GM19468 (cell line): ENCODE data around the gene ABCC10.
"Not testable (repeated sequence)": the region's sequence is repeated elsewhere in the genome, so short reads cannot be mapped to it uniquely, and the experiment has no call there.

Experiments used
- ATAC-seq: cut with Tn5 transposase; IDR thresholded peaks from one replicate; pipeline ENCODE4 v1.9.1; 2021; ENCODE audit warnings: mild to moderate bottlenecking, moderate library complexity, moderate number of reproducible peaks; ENCODE audit not compliant: unreplicated experiment; ENCODE audit errors: extremely low read depth

ABCC10 gene

DNA sequence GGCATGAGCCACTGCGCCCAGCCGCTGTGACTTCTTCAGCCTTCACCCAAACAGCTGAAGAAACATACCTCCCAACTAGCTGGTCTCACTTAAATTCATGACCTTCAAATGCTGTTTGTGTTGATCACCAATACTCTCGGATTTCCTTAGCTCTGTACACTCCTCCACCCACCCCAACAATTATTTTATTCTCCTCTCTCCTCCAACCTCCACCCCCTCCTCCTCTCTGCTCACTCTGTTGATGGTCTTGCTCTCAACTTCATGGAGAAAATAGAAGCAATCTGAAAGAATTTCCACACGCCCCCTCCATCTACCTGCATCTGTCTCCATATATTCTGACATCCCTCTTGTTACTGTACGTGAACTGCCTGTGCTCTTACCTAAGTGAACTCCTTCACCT is 34.6 kb downstream of the ABCC10 start:
- no peak for ATAC-seq

DNA sequence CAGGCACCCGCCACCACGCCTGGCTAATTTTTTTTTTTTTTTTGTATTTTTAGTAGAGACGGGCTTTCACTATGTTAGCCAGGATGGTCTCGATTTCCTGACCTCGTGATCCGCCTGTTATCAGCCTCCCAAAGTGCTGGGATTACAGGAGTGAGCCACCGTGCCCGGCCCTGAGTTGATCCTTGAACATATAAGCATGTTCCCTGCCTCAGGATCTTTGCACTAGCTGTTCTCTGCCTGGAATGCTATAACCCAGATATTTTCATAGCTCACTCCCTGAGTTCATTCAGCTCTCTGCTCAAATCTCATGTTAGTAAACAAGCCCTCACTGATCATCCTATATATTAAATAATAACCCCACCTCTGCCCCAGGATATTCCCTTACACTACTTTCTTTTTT is 37.0 kb downstream of the ABCC10 start:
- ATAC-seq, result no peak

DNA sequence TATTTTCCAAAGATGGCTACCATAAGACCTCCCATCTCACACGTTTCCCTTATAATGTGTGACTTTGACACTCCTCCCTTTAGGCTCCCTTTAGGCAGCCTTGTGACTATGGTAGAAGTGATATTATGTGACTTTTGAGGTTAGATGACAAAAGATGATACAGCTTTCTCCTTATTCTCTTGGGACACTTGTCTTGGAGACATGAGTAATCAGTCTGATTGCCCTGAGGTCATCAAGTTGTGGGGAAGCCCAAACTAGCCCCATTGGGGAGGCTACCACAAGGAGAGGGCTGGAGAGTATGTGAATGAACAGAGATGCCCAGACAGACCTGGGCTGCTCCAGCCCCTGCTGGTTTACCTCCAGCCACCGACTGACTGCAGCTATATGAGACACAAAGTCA is 38.6 kb downstream of the ABCC10 start:
- no peak for ATAC-seq

DNA sequence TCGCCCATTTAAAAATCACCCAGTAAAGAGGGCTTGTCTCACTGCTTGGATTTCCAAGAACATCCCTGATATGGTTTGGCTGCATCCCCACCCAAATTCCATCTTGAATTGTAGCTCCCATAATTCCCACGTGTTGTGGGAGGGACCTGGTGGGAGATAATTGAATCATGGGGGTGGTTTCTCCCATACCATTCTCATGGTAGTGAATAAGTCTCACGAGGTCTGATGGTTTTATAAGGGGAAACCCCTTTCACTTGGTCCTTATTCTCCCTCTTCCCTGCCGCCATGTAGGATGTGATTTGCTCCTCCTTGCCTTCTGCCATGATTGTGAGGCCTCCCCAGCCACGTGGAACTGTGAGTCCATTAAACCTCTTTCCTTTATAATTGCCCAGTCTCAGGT is 39.9 kb downstream of the ABCC10 start:
- ATAC-seq, result not testable (repeated sequence)

DNA sequence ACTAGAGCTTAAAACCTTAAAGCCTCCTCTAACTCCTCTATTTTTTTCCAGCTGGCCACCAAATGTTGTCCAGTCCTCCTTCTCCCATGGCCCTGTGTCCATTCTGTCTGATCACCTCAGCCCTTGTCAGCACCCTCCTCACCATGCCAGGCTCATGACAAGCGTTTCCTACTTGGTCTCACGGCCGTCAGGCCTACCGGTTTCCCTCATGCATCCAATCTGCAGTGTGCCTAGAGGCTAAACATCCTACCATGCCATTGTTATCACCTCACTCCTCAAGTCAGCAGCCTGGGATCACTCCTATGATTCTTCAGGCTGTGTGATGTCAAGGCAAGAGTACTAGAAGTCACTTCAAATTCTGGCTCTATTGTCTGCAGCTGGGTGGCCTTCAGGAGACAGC is 40.4 kb downstream of the ABCC10 start:
- ATAC-seq, result no peak

DNA sequence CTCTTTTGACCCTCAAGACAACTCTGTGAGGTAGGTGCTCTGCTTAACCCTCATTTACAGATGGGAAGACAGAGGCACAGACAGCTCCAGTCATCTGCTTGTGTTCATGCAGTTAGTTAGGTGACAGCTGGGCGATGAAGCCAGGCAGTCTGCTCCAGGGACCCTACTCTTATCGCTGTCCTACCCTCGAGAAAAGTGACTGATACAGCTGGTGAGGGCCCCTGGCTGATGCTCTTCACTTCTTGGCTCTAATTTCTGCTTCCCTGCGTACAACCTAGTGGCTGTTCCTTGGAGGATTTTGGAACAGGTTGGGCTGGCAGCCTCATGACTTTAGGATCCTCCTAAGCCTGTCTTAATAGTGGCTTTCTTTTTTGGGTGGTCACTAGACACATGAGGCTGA is 40.9 kb downstream of the ABCC10 start:
- no peak for ATAC-seq

DNA sequence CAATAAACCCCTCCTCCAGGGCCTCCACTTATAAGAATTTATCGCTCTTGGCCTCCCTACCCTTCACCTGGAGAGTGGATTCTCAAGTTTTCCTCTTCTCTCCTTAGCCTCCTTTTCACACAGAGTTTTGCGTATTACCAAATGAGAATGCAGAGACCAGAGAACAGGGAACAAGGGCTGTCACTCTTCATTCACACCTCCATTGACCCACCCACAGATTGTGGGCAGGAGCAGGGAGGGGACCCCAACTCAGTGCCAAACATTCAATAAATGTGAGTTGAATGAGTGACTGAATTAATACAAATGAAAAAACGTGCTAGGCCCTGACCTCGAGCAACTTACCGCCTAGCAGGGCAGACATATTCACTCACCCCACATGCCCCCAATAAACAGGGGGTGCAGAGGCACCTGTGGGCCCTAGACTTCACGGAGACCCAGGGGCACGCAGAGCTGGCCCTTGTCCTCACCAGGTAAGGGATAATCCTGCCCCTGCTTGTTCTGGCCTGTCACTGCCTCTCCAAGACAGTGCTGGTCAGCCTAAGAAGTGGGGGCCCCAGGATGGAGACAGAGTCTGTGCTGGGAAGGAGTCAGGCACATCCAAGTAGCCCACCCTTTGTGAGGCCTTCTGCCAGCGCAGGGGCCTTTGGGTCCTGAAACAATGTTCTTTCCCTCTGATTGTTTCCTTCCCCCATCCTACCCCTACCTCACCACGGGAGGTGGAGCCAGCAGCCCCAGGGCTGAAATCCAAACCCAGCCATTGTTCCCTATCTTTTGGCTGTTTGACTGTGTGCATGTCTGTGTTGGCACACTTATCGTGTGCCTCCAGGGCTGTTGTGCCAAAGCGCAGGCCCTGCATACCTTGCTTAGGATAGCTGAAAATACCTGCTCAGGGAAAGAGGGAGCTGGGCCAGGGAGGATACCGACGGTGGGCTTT is 41.7 kb downstream of the ABCC10 start:
- ATAC-seq, result no peak

DNA sequence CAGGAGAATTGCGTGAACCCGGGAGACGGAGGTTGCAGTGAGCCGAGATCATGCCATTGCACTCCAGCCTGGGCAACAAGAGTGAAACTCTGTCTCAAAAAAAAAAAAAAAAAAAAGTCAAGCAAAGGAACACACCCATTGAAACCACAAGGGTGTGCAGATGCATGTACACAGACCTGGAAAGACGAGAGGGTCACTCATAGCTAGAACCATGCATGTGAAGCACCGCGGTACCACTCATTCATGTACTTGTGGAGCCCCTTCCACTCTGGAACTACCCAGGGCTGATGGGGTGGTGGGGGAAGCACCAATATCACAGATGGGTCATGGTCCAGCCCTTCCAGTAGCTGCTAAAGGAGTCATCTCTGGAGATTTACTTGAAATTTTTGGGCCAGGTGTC is 42.6 kb downstream of the ABCC10 start:
- no peak for ATAC-seq

DNA sequence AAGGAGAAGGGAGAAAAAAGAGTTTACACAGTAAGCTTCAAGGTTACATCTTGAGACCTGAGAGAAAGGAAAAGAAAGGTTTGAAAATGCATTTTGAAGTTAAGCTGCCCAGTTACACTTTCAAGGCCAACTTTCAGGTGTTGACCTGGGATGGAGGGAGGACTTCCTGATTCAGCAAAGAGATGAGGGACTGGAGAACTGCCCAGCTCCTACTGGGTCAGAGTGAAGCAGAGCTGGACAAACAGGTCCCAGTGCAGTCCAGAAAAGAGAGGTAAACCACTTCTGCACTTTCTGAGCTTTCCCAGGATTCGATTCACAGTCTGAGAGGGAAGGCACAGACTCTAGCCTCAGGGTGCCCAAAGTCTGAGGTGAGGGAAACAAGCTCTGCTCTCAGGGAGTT is 44.1 kb downstream of the ABCC10 start:
- ATAC-seq, result no peak

DNA sequence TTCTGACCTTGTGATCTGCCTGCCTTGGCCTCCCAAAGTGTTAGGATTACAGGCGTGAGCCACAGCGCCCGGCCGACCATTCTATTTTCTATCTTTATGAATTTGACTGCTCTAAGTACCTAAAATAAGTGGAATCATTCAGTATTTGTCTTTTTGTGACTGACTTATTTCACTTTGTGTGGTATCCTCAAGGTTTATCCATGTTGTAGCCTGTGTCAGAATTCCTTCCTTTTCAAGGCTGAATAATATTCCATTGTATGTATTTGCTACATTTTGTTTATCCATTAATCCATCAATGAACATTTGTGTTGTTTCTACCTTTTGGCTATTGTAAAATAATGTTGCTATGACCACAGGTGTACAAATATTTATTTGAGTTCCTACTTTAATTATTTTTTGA is 45.2 kb downstream of the ABCC10 start:
- no peak for ATAC-seq

DNA sequence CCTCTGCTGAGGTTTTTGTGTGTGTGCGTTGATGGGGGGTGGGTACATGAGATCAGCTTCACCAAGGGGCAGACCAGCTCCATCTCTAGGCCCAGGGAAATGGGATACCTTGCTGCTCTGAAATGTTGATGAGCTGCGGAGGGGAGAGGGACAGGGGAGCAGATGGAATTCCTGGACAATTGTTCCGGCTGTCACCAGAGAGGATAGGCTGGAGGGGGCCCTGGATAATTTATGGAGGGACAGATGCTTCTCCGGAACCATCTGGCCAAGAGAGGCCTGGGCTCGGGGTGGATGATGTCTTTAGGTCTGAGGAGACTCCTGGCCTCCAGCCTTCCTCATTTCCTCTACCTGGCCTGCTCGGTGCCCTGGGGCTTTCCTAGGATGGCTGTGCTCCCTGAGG is 48.2 kb downstream of the ABCC10 start:
- ATAC-seq, result no peak

DNA sequence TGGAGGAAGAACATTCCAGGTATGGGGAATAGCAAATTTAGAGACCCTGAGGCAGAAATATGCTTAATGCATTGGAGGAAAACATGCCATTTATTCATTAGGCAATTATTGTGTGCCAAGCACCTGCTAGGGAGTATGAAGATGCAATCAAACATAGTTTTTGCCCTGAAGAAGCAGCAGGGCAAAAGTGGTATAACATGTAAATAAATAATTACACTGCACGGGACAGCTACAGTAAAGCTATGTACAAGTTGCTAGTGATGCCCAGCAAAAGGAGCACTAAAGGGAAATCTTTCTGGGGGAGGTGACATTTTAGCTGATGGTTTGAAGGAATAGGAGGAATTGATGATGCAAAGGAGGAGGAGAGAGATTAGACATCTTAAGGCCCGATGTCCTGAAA is 49.4 kb downstream of the ABCC10 start:
- ATAC-seq, result no peak

DNA sequence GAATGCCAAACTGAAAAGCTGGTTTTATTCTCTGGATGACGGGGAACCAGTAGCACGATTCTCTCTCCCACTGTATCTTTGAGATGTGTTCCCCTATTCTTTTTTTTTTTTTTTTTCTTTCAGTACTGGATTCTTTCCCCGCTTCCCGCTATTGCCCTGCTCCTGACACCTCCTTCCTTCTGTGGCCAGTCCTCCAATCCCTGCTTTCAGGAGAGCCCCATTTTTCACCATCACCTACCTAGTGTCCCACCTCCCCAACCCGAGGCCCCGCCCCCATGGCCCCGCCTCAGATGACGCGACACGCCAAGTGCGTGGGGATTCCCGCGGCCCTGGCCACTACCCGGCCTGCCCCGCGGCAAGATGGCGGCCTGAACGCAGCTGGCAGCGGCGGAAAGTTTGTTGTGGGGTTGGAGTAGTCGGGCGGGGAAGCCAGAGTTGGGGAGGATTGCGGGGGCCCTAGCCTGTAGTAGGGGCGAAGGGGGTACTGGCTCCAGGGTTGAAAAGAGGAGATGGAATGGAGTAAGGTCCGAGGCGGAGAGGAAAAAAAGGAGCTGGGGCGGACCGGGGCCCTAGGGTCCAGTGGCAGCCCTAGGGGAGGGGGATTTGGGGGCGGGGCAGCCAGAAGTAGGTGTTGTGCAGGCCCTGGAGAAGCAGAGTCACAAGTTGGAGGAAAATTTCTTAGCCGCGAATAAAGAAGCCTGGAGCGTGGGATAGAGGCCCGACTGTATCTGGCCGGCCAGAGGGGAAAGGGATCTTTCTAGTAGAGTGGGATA is 50.1 kb downstream of the ABCC10 start, which contains the start of gene TJAP1:
TSS of gene TJAP1 (plus strand) at position 336 of the 773 bp plus-strand sequence. CDS start 21,432 bp downstream, outside the sequence.
- no peak for ATAC-seq

DNA sequence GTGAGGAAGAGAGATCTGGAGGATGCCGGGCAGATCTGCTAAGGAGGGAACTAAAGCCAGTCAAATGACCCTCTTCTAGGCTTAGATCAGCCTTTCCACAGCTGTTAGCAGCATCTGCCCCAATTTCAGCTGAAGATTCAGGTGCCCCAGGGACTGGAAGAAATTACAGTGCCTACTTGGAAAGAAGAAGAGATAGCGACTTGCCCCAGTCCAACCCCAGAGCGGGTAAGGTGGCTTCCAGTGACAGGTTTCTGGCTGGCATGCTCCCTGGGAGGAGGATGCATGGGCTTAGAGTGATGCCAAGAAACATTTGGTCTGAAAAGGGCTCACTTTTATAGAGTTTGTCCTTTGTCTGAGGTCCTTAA is 50.6 kb downstream of the ABCC10 start:
- no peak for ATAC-seq

DNA sequence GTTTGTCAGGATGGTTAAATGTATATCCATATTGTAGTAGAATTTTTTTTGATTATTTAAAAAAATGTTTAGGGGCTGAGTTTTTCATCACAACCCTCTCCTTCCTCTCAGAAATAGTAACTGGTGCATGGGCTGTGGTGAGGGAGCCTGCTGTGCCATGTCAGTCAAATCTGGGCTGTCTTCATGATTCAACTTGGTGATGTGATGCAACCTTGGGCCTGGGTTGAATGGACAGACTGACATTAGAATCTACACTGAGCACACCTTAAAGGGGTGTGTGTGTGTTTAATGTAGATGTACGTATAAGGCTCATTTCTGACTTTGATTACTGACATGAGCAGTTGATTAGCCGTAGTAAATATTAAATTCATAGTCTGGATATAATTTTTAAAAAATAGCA is 53.7 kb downstream of the ABCC10 start:
- no peak for ATAC-seq

DNA sequence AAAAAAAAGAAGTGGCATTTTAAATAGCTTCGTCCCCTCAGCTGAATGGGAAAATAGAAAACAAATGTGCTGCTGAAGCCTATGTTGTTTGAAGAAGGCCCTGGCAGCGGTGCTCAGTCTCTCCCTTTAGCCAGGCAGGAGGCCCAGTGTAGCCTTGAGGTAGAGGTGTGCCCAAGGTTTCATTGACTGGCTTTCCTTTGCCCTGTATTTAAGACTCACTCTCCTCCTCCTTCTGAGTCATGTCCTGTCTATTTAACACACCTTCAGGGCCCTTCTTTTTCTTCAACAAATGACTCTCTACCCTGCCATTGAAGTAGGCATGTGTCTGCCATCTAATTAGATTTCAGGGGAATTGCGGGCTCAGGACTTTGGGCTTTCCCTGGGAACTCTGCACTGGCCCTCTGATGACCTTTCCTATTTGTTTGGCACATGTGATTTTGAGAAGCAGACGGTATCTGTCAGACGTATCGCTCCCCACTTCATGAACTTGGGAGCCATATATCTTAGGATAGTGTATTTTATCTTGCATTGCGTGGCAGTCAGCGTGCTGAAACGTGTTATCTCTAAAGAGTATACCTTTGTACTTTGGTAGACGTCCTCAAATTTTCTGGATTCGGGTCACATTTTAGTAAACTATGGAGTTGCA is 54.4 kb downstream of the ABCC10 start:
- ATAC-seq, result no peak

DNA sequence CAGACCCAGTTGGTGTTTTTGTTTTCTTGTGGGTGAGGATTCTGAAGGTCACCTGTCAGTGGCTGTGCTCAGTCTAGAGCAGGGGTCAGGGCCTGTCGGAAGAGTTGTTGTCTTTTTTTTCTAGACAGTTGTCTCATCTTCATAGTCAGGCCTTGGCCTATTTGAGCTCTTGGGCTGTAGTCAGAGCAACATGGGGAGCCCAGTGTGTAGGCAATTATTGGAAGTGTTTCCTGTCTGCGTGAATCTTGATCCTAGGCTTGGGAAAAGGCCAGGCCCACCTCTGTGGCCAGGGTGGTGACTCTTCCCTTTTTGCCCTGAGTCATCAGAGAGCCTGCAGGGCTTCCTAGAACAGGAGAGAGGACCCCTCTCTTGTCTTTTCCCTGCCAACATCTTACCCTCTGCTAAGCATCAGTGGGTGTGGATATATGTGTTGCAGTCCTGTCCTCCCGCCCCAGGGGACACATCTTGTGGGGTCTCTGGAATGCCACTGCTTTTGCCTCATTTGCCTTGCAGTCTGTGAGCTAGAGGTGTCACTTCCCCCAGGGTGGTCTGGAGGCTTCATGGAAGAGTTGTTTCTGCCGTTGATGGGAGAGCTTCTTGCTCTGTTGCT is 61.4 kb downstream of the ABCC10 start:
- no peak for ATAC-seq

DNA sequence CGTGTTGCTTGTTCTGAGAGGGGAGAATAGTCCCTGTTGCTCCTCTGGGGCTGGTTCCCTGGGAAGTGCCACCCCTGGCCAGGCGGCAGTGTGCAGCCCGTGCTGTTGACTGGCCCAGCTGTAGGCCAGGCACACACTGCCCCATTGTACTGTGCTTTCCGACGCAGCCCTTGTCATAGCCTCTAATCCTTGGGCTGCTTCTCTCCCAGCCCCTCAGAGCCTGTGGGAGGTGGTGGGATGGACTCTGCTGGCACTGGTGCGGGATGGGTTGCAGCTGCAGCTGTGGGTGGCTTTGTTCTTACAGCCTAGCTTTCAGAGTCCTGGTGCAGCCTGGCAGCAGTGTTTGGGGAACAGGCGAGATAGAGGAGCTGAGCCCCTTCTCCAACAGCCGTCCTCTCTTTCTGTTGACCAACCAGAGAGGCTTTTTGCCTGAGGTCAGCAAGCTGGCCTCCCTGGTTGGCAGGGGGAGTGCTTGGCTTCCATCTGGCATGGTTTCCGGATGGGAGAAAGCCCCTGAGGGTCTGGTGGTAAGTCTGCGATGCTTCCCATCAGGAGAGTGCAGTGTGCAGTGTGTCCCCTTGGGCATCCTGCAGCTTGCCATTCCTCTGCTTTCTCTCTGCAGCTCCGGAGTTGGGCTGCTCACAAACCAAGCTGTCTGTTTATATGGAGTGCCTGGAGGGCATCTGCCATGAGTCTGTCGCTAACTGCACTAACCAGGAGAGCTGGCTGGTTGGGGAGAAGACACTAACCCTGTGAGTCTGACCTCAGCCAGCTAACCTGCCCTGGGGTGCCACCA is 62.1 kb downstream of the ABCC10 start:
- ATAC-seq, result no peak

DNA sequence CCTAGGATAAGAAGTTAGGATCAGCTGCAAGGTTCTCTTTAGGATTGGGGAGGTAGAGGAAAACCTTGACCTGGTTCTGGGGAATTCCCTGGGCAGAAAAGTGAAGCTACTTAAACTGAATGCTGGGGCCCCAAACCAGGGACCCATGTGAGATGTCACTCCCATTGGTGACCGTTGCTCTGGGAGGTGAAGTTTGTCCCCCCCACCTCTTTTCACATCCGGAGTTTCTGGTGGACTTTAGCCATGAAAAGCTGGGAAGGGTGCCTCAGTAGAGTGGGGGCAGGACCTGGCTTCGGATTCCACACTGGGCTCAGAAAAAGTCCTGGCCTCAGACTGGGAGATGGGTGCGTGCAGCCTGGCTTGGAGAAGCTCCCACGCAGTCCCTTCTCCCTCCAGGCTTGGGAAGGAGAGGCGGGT is 63.2 kb downstream of the ABCC10 start:
- no peak for ATAC-seq
